HG03139 (cell line): ENCODE data around the gene SRSF10.
"Not testable (repeated sequence)": the region's sequence is repeated elsewhere in the genome, so short reads cannot be mapped to it uniquely, and the experiment has no call there.

ENCODE experiments used
- ATAC-seq: cut with Tn5 transposase; IDR thresholded peaks from one replicate; pipeline ENCODE4 v1.9.1; 2021; ENCODE audit not compliant: unreplicated experiment

The SRSF10 gene

GRCh38 chr1:23979881-23980727, at the start of gene SRSF10:
TSS of gene SRSF10 (minus strand) at chr1:23980327. CDS start at chr1:23980255, 72 bp downstream.
- ATAC-seq: peak; percentile 82

- ATAC-seq: no peak
Measured at GRCh38 chr1:24027838-24028468, 47.8 kb upstream of the SRSF10 start.

GRCh38 chr1:24022581-24023361, 42.6 kb upstream of the SRSF10 start:
- ATAC-seq: no peak

GRCh38 chr1:24021403-24022266, 41.5 kb upstream of the SRSF10 start:
- ATAC-seq: no peak

- ATAC-seq: no peak
Measured at GRCh38 chr1:24020470-24020869, 40.3 kb upstream of the SRSF10 start.

- no peak for ATAC-seq
Measured at GRCh38 chr1:24020025-24020424, 39.9 kb upstream of the SRSF10 start.

- no peak for ATAC-seq
Measured at GRCh38 chr1:24018611-24019580, 38.8 kb upstream of the SRSF10 start.

GRCh38 chr1:24015221-24016210, 35.4 kb upstream of the SRSF10 start:
- no peak for ATAC-seq

- ATAC-seq: not testable (repeated sequence)
Measured at GRCh38 chr1:24012878-24013277, 32.8 kb upstream of the SRSF10 start.

GRCh38 chr1:24010650-24011049, 30.5 kb upstream of the SRSF10 start:
- no peak for ATAC-seq

GRCh38 chr1:24009406-24009805, 29.3 kb upstream of the SRSF10 start:
- no peak for ATAC-seq

GRCh38 chr1:24008574-24009184, 28.6 kb upstream of the SRSF10 start:
- ATAC-seq: not testable (repeated sequence)

- no peak for ATAC-seq
Measured at GRCh38 chr1:24007079-24007478, 27.0 kb upstream of the SRSF10 start.

- no peak for ATAC-seq
Measured at GRCh38 chr1:24005163-24005562, 25.0 kb upstream of the SRSF10 start.

- ATAC-seq: no peak
Measured at GRCh38 chr1:24004132-24004531, 24.0 kb upstream of the SRSF10 start.

- ATAC-seq: no peak
Measured at GRCh38 chr1:24003331-24003972, 23.3 kb upstream of the SRSF10 start.

- no peak for ATAC-seq
Measured at GRCh38 chr1:24002695-24003094, 22.6 kb upstream of the SRSF10 start.
